HepG2 (cell line): Measurements from ENCODE around the gene FMNL2.

Source experiments
- NBN ChIP-seq: fragments of 450-650 bp; conservative IDR thresholded peaks from 2 replicates; pipeline ENCODE4 v1.6.1; 2017
- NR2C2 ChIP-seq: sonication (generic); formaldehyde crosslinking; IDR thresholded peaks from 2 replicates; pipeline ENCODE4 v1.4.0; 2020; ENCODE audit warnings: missing genetic modification reagents, mild to moderate bottlenecking, moderate library complexity, borderline replicate concordance
- RBAK ChIP-seq: sonication (generic); formaldehyde crosslinking; IDR thresholded peaks from 2 replicates; pipeline ENCODE4 v1.5.1; 2020; ENCODE audit warnings: mild to moderate bottlenecking, missing genetic modification reagents
- TCF7L2 ChIP-seq: IDR thresholded peaks from 2 replicates; pipeline ENCODE4 v1.6.1; 2011; ENCODE audit warnings: mild to moderate bottlenecking, low read depth, low read length, moderate library complexity
- ZNF326 ChIP-seq: sonication (generic); formaldehyde crosslinking; IDR thresholded peaks from 2 replicates; pipeline ENCODE4 v1.4.0; 2020; ENCODE audit warnings: missing genetic modification reagents, borderline replicate concordance
- ZNF33A ChIP-seq: sonication (generic); formaldehyde crosslinking; IDR thresholded peaks from 2 replicates; pipeline ENCODE4 v1.5.1; 2020; ENCODE audit warnings: missing genetic modification reagents, mild to moderate bottlenecking, moderate library complexity, borderline replicate concordance
- TF ChIP-seq, protein P1 (sequence below), 2 experiments: IDR thresholded peaks; 2 replicates each; pipeline ENCODE4 v1.6.1; 2011 to 2012; ENCODE audit warnings: low read length in 2 of 2, borderline replicate concordance in 1 of 2, low read depth in 1 of 2, mild to moderate bottlenecking in 1 of 2, moderate library complexity in 1 of 2
- TF ChIP-seq, protein P2 (sequence below): IDR thresholded peaks from 2 replicates; pipeline ENCODE4 v1.6.1; 2012; ENCODE audit warnings: inconsistent platforms

DNA sequence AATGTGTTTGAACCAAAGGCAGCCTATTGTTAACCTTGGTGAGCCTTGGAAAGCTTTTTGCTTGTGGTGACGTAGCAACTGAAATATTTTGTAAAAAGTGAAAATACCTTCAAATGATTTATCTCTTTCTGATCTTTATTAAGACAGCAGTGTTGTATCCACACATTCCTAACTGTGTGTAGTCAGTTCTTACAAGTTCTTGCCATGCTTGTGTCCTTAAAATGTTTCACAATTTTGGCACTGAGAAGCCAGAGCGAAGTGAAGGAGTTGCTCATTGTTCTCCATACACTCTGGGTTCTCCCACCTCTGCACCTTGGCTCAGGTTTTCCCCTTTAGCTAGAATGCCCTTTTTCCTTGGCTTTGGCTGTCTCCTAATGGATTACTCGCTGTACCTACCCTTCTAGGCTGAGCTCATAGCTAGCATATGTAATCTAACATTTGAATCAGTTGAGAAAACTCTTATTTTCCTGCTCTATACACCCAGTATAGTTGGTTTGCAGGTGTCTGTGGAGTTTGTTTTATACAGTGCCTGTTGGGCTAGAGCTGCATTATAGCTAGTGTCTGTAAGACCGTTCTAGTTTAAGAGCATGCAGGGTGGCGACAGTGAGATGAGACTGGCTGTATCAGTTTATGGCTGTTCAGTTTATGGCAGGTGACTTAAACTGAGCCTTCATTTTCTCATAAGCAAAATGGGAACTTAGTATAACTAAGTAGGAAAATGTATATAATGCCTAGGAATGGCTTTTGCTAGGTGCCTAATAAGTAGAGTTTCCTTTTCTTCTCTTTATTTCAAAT, 45.5 kb downstream of the FMNL2 start:
- TF ChIP-seq TCF7L2 (no peak), NR2C2 (CRISPR knock-in tag) (no peak), ZNF326 (no peak), ZNF33A (no peak), RBAK (CRISPR knock-in tag) (no peak), NBN (no peak)
- TF ChIP-seq, protein P1, sequence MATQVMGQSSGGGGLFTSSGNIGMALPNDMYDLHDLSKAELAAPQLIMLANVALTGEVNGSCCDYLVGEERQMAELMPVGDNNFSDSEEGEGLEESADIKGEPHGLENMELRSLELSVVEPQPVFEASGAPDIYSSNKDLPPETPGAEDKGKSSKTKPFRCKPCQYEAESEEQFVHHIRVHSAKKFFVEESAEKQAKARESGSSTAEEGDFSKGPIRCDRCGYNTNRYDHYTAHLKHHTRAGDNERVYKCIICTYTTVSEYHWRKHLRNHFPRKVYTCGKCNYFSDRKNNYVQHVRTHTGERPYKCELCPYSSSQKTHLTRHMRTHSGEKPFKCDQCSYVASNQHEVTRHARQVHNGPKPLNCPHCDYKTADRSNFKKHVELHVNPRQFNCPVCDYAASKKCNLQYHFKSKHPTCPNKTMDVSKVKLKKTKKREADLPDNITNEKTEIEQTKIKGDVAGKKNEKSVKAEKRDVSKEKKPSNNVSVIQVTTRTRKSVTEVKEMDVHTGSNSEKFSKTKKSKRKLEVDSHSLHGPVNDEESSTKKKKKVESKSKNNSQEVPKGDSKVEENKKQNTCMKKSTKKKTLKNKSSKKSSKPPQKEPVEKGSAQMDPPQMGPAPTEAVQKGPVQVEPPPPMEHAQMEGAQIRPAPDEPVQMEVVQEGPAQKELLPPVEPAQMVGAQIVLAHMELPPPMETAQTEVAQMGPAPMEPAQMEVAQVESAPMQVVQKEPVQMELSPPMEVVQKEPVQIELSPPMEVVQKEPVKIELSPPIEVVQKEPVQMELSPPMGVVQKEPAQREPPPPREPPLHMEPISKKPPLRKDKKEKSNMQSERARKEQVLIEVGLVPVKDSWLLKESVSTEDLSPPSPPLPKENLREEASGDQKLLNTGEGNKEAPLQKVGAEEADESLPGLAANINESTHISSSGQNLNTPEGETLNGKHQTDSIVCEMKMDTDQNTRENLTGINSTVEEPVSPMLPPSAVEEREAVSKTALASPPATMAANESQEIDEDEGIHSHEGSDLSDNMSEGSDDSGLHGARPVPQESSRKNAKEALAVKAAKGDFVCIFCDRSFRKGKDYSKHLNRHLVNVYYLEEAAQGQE (IDR thresholded peaks at IDR 0.05; ENCODE audit: borderline replicate concordance in 1 of 2, low read depth in 1 of 2, low read length in 2 of 2): no peak
- TF ChIP-seq, protein P2, sequence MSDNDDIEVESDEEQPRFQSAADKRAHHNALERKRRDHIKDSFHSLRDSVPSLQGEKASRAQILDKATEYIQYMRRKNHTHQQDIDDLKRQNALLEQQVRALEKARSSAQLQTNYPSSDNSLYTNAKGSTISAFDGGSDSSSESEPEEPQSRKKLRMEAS: no peak
